ENCODE measurements around the gene SHROOM3. TPM values are rescaled to one million over a fixed set of nuclear protein-coding genes. Genes with fewer than 3 reads are reported as not detected.

The SHROOM3 gene
- total and polyA plus RNA-seq, 2 donors (not counting 1 experiment from before 2014, with no cell fraction given) = 0.91 to 1.5 TPM

GRCh38 chr4:76597423-76597979 lies 162.5 kb downstream of the SHROOM3 start:
- no peak for DNase-seq
- no peak for TF ChIP-seq EZH2 (IDR thresholded peaks at IDR 0.05; ENCODE audit: borderline replicate concordance, insufficient read depth, low read depth, low read length, poor library complexity, severe bottlenecking)
- TF ChIP-seq, protein P1, sequence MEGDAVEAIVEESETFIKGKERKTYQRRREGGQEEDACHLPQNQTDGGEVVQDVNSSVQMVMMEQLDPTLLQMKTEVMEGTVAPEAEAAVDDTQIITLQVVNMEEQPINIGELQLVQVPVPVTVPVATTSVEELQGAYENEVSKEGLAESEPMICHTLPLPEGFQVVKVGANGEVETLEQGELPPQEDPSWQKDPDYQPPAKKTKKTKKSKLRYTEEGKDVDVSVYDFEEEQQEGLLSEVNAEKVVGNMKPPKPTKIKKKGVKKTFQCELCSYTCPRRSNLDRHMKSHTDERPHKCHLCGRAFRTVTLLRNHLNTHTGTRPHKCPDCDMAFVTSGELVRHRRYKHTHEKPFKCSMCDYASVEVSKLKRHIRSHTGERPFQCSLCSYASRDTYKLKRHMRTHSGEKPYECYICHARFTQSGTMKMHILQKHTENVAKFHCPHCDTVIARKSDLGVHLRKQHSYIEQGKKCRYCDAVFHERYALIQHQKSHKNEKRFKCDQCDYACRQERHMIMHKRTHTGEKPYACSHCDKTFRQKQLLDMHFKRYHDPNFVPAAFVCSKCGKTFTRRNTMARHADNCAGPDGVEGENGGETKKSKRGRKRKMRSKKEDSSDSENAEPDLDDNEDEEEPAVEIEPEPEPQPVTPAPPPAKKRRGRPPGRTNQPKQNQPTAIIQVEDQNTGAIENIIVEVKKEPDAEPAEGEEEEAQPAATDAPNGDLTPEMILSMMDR (IDR thresholded peaks at IDR 0.05) = no peak
- CTCF ChIA-PET = no interaction called here
- Histone ChIP-seq H3K36me3 (replicated peaks in 1 of 2; ENCODE audit: control extremely low read depth in 1 of 2, control insufficient read depth in 1 of 2, extremely low read depth in 1 of 2, insufficient read depth in 2 of 2, low read length in 1 of 2) (no peaks in the 10 kb centered on the region), H3K4me1 (ENCODE audit: control insufficient read depth in 2 of 2, insufficient read depth in 2 of 2, low read length in 2 of 2) (no peaks in the 10 kb centered on the region), H2AFZ (ENCODE audit: insufficient read depth, low read depth, low read length, poor library complexity, severe bottlenecking) (no peak overlapping the region), H4K20me1 (ENCODE audit: control insufficient read depth, insufficient read depth, low read length, poor library complexity, severe bottlenecking) (no peaks in the 10 kb centered on the region), H3K27ac (ENCODE audit: low read length in 2 of 2) (no peak overlapping the region), H3K79me2 (ENCODE audit: control insufficient read depth, insufficient read depth, low read length) (no peaks in the 10 kb centered on the region), H3K9ac (ENCODE audit: low read length) (no peak overlapping the region), H3K9me3 (ENCODE audit: control extremely low read depth in 1 of 3, control insufficient read depth in 2 of 3, insufficient read depth in 1 of 3, low read length in 2 of 3) (no peaks in the 10 kb centered on the region), H3K4me3 (ENCODE audit: control extremely low read depth in 1 of 5, extremely low read depth in 1 of 5, insufficient read depth in 1 of 5, low read depth in 2 of 5, low read length in 4 of 5) (no peak overlapping the region), H3K4me2 (replicated peaks; ENCODE audit: low read depth, low read length, poor library complexity, severe bottlenecking) (no peak overlapping the region), H3K27me3 (replicated peaks in 1 of 4; ENCODE audit: control extremely low read depth in 1 of 4, control insufficient read depth in 3 of 4, insufficient read depth in 4 of 4, low read length in 3 of 4) (no peaks in the 10 kb centered on the region)
- intact Hi-C loops (cut with micrococcal nuclease) = no loop called here
- no peak overlapping the region for H3K4me3 Mint-ChIP-seq
- no peak for ATAC-seq (ENCODE audit: low read depth)
- POLR2A ChIA-PET = no interaction called here
- no peaks in the 10 kb centered on the region for H3K4me1 Mint-ChIP-seq
- no peaks in the 10 kb centered on the region for H3K9me3 Mint-ChIP-seq (ENCODE audit: insufficient read depth)
- no peak overlapping the region for H3K27ac Mint-ChIP-seq
- WGBS (ENCODE audit: insufficient coverage) = 77% methylated on average over 3 of the region's 5 CpGs
- H3K27me3 Mint-ChIP-seq = peaks cover 13% of the 10 kb centered on the region

DNA sequence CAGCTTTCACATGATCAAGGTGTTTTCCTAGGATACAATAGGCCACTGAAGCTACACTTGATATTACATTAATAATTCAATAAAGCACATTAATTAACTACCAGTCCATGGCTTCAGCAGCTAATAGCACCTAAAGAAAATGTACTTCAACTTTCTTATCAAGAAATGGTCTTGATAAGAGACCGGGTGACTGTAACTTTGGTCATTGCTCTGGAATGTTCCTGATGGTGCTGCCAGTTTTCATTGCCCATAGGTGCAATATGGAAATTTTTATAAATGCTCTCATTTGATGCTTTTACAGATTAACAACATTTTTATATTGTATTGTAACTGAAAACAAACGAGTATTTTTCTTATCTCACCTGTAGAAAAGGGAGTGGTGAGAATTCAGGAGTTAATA lies 165.4 kb downstream of the SHROOM3 start:
- intact Hi-C loops (cut with micrococcal nuclease) = no loop called here
- no peaks in the 10 kb centered on the region for H3K36me3 ChIP-seq (replicated peaks in 1 of 2; ENCODE audit: control extremely low read depth in 1 of 2, control insufficient read depth in 1 of 2, extremely low read depth in 1 of 2, insufficient read depth in 2 of 2, low read length in 1 of 2)
- H4K20me1 ChIP-seq (ENCODE audit: control insufficient read depth, insufficient read depth, low read length, poor library complexity, severe bottlenecking) = no peaks in the 10 kb centered on the region
- no peak overlapping the region for H3K27ac Mint-ChIP-seq
- ChIA-PET CTCF (no interaction called here), POLR2A (no interaction called here)
- no peak overlapping the region for H3K4me3 ChIP-seq (ENCODE audit: control extremely low read depth in 1 of 5, extremely low read depth in 1 of 5, insufficient read depth in 1 of 5, low read depth in 2 of 5, low read length in 4 of 5)
- H3K79me2 ChIP-seq (ENCODE audit: control insufficient read depth, insufficient read depth, low read length) = no peaks in the 10 kb centered on the region
- ATAC-seq (ENCODE audit: low read depth) = no peak
- TF ChIP-seq, protein P1 (IDR thresholded peaks at IDR 0.05) = no peak
- no peak for TF ChIP-seq EZH2 (IDR thresholded peaks at IDR 0.05; ENCODE audit: borderline replicate concordance, insufficient read depth, low read depth, low read length, poor library complexity, severe bottlenecking)
- no peaks in the 10 kb centered on the region for H3K9me3 Mint-ChIP-seq (ENCODE audit: insufficient read depth)
- peaks cover 16% of the 10 kb centered on the region for H3K27me3 Mint-ChIP-seq
- H3K4me1 ChIP-seq (ENCODE audit: control insufficient read depth in 2 of 2, insufficient read depth in 2 of 2, low read length in 2 of 2) = no peaks in the 10 kb centered on the region
- no peak overlapping the region for H3K4me2 ChIP-seq (replicated peaks; ENCODE audit: low read depth, low read length, poor library complexity, severe bottlenecking)
- no peaks in the 10 kb centered on the region for H3K4me1 Mint-ChIP-seq
- no peak overlapping the region for H3K9ac ChIP-seq (ENCODE audit: low read length)
- no peak overlapping the region for H3K4me3 Mint-ChIP-seq
- no peak overlapping the region for H3K27ac ChIP-seq (ENCODE audit: low read length in 2 of 2)
- no peak for DNase-seq
- no peak overlapping the region for H2AFZ ChIP-seq (ENCODE audit: insufficient read depth, low read depth, low read length, poor library complexity, severe bottlenecking)
- WGBS (ENCODE audit: insufficient coverage) = no CpG with 5 or more reads among the region's 2 CpGs
- no peaks in the 10 kb centered on the region for H3K9me3 ChIP-seq (ENCODE audit: control extremely low read depth in 1 of 3, control insufficient read depth in 2 of 3, insufficient read depth in 1 of 3, low read length in 2 of 3)
- H3K27me3 ChIP-seq (replicated peaks in 1 of 4; ENCODE audit: control extremely low read depth in 1 of 4, control insufficient read depth in 3 of 4, insufficient read depth in 4 of 4, low read length in 3 of 4) = no peaks in the 10 kb centered on the region
